ENCODE results near the gene MARCOL.

DNA sequence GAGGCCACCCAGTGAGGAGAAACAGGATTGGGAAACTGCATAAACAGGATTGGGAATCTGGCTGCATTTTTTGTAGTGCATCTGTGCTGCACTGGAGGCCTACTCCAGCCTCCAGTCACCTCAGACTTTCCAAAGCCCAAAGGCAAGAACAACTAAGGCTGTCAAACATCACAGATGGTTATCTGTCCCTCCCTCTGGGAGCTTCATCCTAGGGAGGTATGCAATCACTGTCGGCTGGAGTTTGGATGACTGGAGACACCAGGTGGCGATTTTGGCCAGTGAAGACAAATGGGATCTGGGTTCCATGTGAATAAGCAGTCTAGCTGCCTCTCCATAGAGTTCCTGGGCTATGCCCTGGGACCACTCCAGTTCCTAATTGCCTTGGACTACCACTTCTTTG, 21.0 kb downstream of the MARCOL start:
- TF ChIP-seq POLR2AphosphoS5 (IDR thresholded peaks at IDR 0.05) (no peak), POLR2A (IDR thresholded peaks at IDR 0.05) (no peak)

Measured in sigmoid colon (tissue), 4 donors.